Astrocyte (in vitro differentiated cells and primary cell): ENCODE results near the gene FKRP. TPM values are rescaled to one million over a fixed set of nuclear protein-coding genes. Genes with fewer than 3 reads are reported as not detected.

Source experiments
- DNase-seq: peaks from one replicate; pipeline ENCODE4 v3.0.0-alpha.2; 2010; ENCODE audit warnings: low read depth
- FAIRE-seq: peaks from 2 replicates; lab custom pipeline; 2011; peaks lifted over from hg19 to GRCh38; lab: Jason Lieb, UNC
- H2AFZ ChIP-seq: 2 replicates; pipeline ENCODE4 v1.6.0; 2012; ENCODE audit warnings: low read depth, low read length, inconsistent platforms
- H3K27ac ChIP-seq: 2 replicates; pipeline ENCODE4 v1.5.1; 2011; ENCODE audit warnings: low read depth, low read length, inconsistent platforms
- H3K27me3 ChIP-seq: 2 replicates; pipeline ENCODE4 v1.6.0; 2011; ENCODE audit warnings: low read length, inconsistent platforms; ENCODE audit not compliant: insufficient read depth
- H3K36me3 ChIP-seq: 2 replicates; pipeline ENCODE4 v1.5.1; 2011; ENCODE audit warnings: low read length, inconsistent platforms; ENCODE audit not compliant: insufficient read depth
- H3K4me1 ChIP-seq: 2 replicates; pipeline ENCODE4 v1.5.1; 2011; ENCODE audit warnings: low read length, inconsistent platforms; ENCODE audit not compliant: insufficient read depth
- H3K4me2 ChIP-seq: 2 replicates; pipeline ENCODE4 v1.6.0; 2012; ENCODE audit warnings: low read length, inconsistent platforms
- H3K4me3 ChIP-seq: 2 replicates; pipeline ENCODE4 v1.5.1; 2011; ENCODE audit warnings: low read depth, mild to moderate bottlenecking, low read length, inconsistent platforms; ENCODE audit not compliant: insufficient read depth
- H3K79me2 ChIP-seq: 2 replicates; pipeline ENCODE4 v1.6.0; 2012; ENCODE audit warnings: mild to moderate bottlenecking, low read length, inconsistent platforms; ENCODE audit not compliant: insufficient read depth
- H3K9ac ChIP-seq: 2 replicates; pipeline ENCODE4 v1.6.0; 2012; ENCODE audit warnings: mild to moderate bottlenecking, low read length, inconsistent platforms
- H3K9me3 ChIP-seq: 2 replicates; pipeline ENCODE4 v1.5.1; 2012; ENCODE audit warnings: low read depth, mild to moderate bottlenecking, low read length, inconsistent platforms; ENCODE audit not compliant: insufficient read depth
- H4K20me1 ChIP-seq: 2 replicates; pipeline ENCODE4 v1.6.0; 2012; ENCODE audit warnings: low read length, inconsistent platforms; ENCODE audit not compliant: insufficient read depth
- H3K27ac Mint-ChIP-seq: one replicate; pipeline ENCODE4 v1.8.0; 2021; ENCODE audit warnings: mild to moderate bottlenecking, mixed read lengths; ENCODE audit not compliant: unreplicated experiment
- H3K27me3 Mint-ChIP-seq: one replicate; pipeline ENCODE4 v1.8.0; 2021; ENCODE audit warnings: low read depth, mixed read lengths; ENCODE audit not compliant: unreplicated experiment
- H3K36me3 Mint-ChIP-seq: one replicate; pipeline ENCODE4 v1.8.0; 2021; ENCODE audit warnings: low read depth, mixed read lengths; ENCODE audit not compliant: unreplicated experiment
- H3K4me1 Mint-ChIP-seq: one replicate; pipeline ENCODE4 v1.8.0; 2021; ENCODE audit warnings: low read depth, mixed read lengths; ENCODE audit not compliant: unreplicated experiment
- H3K4me3 Mint-ChIP-seq: one replicate; pipeline ENCODE4 v1.8.0; 2021; ENCODE audit warnings: mild to moderate bottlenecking, moderate library complexity, mixed read lengths; ENCODE audit not compliant: unreplicated experiment
- H3K9me3 Mint-ChIP-seq: one replicate; pipeline ENCODE4 v1.8.0; 2021; ENCODE audit warnings: mild to moderate bottlenecking, mixed read lengths; ENCODE audit not compliant: unreplicated experiment
- EZH2 ChIP-seq: IDR thresholded peaks from 2 replicates; pipeline ENCODE4 v1.6.1; 2012; ENCODE audit warnings: mild to moderate bottlenecking, low read length, inconsistent platforms; ENCODE audit not compliant: insufficient read depth
- total RNA-seq: library from RNA; stranded (reverse); gene quantifications from 2 replicates; pipeline ENCODE4 v1.2.1, GENCODE V29; 2021
- TF ChIP-seq, protein P1 (sequence below): IDR thresholded peaks from 2 replicates; pipeline ENCODE4 v1.5.1; 2011; ENCODE audit warnings: low read depth, mild to moderate bottlenecking, inconsistent platforms, low read length, moderate library complexity; ENCODE audit not compliant: insufficient read depth

The FKRP gene
- total RNA-seq, 1 donor from 2014 or later = 25.1 TPM

GRCh38 chr19:46746281-46747057 lies 612 bp downstream of the FKRP start, which contains the start of gene STRN4:
Gene STRN4 (minus strand): TSS chr19:46746450. CDS start chr19:46746430, 20 bp downstream.
- FAIRE-seq (no peak), DNase-seq (no peak)
- Histone ChIP-seq H4K20me1 (peaks cover 54% of the 10 kb centered on the region), H3K9me3 (no peaks in the 10 kb centered on the region), H3K9ac (peak within 1 kb of the TSS; percentile 93), H3K4me1 (peaks cover 18% of the 10 kb centered on the region), H2AFZ (peak within 1 kb of the TSS; percentile 80), H3K79me2 (peaks cover 50% of the 10 kb centered on the region), H3K27ac (peak within 1 kb of the TSS; percentile 77), H3K27me3 (no peaks in the 10 kb centered on the region), H3K4me2 (peak within 1 kb of the TSS; percentile 98), H3K4me3 (peak within 1 kb of the TSS; percentile 82), H3K36me3 (no peaks in the 10 kb centered on the region)
- H3K36me3 Mint-ChIP-seq = peaks cover 4% of the 10 kb centered on the region
- peaks cover 5% of the 10 kb centered on the region for H3K4me1 Mint-ChIP-seq
- peak within 1 kb of the TSS; percentile 87 for H3K27ac Mint-ChIP-seq
- H3K9me3 Mint-ChIP-seq = no peaks in the 10 kb centered on the region
- TF ChIP-seq EZH2 = no peak
- TF ChIP-seq, protein P1, sequence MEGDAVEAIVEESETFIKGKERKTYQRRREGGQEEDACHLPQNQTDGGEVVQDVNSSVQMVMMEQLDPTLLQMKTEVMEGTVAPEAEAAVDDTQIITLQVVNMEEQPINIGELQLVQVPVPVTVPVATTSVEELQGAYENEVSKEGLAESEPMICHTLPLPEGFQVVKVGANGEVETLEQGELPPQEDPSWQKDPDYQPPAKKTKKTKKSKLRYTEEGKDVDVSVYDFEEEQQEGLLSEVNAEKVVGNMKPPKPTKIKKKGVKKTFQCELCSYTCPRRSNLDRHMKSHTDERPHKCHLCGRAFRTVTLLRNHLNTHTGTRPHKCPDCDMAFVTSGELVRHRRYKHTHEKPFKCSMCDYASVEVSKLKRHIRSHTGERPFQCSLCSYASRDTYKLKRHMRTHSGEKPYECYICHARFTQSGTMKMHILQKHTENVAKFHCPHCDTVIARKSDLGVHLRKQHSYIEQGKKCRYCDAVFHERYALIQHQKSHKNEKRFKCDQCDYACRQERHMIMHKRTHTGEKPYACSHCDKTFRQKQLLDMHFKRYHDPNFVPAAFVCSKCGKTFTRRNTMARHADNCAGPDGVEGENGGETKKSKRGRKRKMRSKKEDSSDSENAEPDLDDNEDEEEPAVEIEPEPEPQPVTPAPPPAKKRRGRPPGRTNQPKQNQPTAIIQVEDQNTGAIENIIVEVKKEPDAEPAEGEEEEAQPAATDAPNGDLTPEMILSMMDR = no peak
- H3K4me3 Mint-ChIP-seq = peak within 1 kb of the TSS; percentile 98
- no peaks in the 10 kb centered on the region for H3K27me3 Mint-ChIP-seq

GRCh38 chr19:46748325-46749109 lies 2.7 kb downstream of the FKRP start:
- Mint-ChIP-seq H3K4me3 (no peak overlapping the region), H3K36me3 (peaks cover 7% of the 10 kb centered on the region), H3K4me1 (peaks cover 5% of the 10 kb centered on the region), H3K27ac (no peak overlapping the region), H3K27me3 (no peaks in the 10 kb centered on the region), H3K9me3 (no peaks in the 10 kb centered on the region)
- Histone ChIP-seq H3K4me2 (no peak overlapping the region), H3K9ac (no peak overlapping the region), H2AFZ (no peak overlapping the region), H4K20me1 (peaks cover 34% of the 10 kb centered on the region), H3K4me3 (no peak overlapping the region), H3K27ac (no peak overlapping the region), H3K36me3 (no peaks in the 10 kb centered on the region), H3K79me2 (peaks cover 29% of the 10 kb centered on the region), H3K4me1 (peaks cover 18% of the 10 kb centered on the region), H3K27me3 (no peaks in the 10 kb centered on the region), H3K9me3 (no peaks in the 10 kb centered on the region)
- no peak for FAIRE-seq
- DNase-seq = no peak
- TF ChIP-seq EZH2 = no peak
- TF ChIP-seq, protein P1 = peak; percentile 72
